HUDEP-2 (cell line): ENCODE data around the gene KCMF1.

Source experiments
- DNase-seq, 76 experiments: peaks; one replicate each; lab custom pipeline; 2025; ENCODE audit not compliant: unreplicated experiment in 76 of 76; lab: John Stamatoyannopoulos, UW

The KCMF1 gene

DNA sequence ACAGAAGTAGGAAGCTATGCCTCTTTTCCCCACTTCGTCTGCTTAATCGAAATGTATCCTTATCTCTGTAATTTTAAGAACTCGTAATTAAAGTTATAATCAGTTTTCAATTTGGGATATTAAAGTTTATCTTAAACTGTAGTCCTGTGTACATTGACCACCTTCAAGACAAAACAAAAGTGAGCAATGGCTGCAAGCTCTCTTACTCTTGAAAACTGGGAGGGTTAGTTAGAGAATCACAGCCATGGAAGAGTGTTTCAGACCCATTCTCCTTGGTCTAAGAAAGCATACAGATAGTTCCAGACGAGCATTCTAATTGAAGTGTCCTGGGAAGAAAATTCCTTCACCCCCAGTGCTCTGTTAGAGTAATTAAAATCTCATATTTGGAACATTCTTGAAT lies 2.0 kb downstream of the KCMF1 start:
- DNase-seq: no peak

DNA sequence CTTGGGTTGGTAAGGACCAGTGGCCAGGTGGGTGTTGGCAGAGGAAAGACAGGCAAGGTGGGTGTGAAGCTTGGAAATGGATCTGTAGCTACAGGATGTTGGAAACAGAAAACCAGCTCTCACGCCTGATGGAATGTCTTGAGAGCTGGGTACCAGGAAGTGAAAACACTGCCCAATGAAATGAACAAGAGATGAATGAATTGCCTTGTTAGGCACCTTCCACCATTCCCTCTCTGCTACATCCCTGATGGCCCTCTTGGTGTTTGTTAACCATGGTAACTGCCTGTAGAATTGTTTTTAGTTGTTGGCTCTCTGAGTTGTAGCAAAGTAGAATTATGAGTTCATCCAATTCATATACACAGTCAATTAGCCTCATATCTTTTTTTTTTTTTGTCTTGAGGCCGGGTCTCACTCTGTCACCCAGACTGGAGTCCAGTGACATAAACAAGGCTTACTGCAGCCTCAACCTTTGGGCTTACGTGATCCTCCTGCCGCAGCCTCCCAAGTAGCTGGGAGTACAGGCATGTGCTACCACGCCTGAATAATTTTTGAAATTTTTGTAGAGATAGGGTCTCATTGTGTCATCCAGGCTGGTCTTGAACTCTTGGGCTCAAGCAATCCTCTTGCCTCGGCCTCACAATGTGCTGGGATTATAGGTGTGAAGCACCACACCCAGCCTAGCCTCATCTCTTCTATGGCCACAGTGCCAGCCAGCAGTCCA lies 9.5 kb downstream of the KCMF1 start:
- no peak for DNase-seq

- DNase-seq: no peak
Measured at GRCh38 chr2:84986018-84986417, 15.1 kb downstream of the KCMF1 start.

- DNase-seq: no peak
Measured at GRCh38 chr2:84989422-84989821, 18.5 kb downstream of the KCMF1 start.

DNA sequence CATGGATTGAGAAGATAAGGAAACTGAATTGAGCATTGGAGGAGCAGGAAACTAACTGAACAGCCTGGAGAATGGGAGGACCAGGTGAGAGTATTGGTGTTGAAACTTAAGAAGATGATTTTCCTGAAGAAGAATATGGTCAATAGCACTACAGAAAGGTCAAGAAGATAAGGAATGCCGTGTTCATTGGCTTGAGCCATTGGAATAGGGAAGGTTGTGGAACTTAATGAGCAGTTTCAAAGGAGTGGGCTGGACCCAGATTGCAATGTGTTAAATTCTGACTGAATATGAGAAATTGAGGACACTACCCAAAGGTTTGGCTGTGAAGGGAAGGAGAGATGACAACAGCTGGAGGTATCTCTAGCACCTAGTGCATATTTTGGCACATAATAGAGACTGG lies 19.0 kb downstream of the KCMF1 start:
- no peak for DNase-seq

DNA sequence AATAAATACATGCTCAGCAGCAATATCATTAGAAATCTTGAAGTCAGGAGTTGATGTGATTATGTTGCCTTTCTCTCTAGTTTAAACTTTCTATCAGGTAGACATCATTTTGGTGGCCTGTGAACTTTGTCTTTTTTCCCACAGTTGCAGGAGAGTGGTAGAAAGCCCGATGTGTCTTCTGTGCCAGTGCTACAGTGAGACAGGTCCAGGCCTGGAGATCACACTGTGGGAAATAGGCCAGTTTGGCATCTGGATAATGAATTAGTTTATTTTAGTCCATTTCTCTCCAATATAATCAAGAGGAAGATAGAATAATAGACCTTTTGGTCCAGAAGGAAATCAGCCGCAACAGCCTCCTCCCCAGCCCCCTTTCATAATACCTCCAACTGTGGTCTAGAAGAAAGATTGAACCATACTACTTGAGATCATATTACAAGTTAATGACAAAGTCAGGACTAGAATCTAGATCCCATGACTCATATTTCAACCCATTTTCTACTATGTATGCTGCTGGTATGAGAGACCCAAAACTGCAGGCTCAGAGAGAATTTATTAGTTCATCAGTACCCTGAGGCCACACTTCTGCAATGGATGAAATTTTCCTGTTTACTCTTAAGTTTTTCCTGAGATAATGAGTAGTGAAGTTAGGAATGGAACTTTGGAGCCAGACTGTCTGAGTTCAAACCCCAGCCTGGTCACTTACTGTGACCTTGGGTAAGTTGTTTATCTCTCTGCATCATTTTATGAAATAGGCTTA lies 20.6 kb downstream of the KCMF1 start:
- DNase-seq: no peak

- DNase-seq: no peak
Measured at GRCh38 chr2:84995826-84996225, 24.9 kb downstream of the KCMF1 start.

DNA sequence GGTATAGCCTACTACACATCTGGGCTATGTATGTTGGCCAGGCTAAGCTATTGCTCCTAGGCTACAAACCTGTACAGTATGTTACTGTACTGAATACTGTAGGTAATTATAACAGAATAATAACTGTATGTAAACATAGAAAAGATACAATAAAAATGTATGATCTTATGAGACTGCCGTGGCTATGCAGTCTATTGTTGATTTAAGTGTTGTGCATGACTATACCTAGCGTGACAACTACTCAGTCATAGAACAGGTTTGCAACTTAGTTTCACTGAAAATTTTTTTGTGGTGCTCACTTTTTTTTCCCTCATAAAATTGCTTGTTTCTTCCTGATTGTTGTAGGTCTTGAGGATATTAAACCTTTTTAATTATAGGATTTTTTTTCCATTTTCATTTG lies 25.9 kb downstream of the KCMF1 start:
- no peak for DNase-seq

- no peak for DNase-seq
Measured at GRCh38 chr2:84999553-84999955, 28.6 kb downstream of the KCMF1 start.

- DNase-seq: no peak
Measured at GRCh38 chr2:85001595-85001994, 30.6 kb downstream of the KCMF1 start.

- no peak for DNase-seq
Measured at GRCh38 chr2:85002534-85002933, 31.6 kb downstream of the KCMF1 start.

GRCh38 chr2:85008252-85008651 lies 37.3 kb downstream of the KCMF1 start:
- no peak for DNase-seq

GRCh38 chr2:85009019-85009618 lies 38.2 kb downstream of the KCMF1 start:
- DNase-seq: peak in 2 of 76 experiments; percentile 5 to 25

DNA sequence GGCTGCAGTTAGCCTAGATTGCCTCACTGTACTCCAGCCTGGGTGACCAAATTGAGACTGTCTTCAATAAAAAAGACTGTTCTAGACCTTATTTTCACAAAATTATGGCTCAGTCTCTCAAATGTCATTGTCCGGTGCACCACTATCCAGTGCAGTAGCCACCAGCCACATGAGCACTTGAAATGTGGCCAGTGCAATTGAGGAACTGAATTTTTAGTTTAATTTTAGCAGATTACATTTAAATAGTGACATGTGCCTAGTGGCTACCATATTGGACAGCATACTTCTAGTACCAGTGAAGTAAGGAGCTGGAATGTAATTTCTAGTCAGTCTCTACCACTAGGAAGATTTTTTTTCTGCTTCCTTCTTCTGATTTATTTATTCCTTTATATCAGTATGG lies 39.4 kb downstream of the KCMF1 start:
- no peak for DNase-seq

DNA sequence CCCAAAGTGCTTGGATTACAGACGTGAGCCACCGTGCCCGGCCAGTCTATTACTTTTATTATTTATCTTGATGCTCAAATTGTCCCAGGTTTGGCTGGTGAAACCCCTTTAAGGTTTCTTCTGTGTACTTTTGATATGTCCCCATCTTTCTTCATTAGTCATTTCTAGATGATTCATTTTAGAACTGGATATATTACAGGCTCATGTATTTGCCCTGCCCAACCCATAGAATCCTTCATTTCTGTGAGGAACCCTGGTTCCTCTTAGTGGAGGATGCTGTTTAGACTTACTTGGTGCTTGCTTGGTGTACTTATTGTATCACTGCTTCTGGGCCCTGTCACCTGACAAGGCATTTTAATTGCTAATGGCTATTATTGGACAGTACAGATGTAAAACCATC lies 40.1 kb downstream of the KCMF1 start:
- no peak for DNase-seq

GRCh38 chr2:85011747-85012146 lies 40.8 kb downstream of the KCMF1 start:
- DNase-seq: no peak

DNA sequence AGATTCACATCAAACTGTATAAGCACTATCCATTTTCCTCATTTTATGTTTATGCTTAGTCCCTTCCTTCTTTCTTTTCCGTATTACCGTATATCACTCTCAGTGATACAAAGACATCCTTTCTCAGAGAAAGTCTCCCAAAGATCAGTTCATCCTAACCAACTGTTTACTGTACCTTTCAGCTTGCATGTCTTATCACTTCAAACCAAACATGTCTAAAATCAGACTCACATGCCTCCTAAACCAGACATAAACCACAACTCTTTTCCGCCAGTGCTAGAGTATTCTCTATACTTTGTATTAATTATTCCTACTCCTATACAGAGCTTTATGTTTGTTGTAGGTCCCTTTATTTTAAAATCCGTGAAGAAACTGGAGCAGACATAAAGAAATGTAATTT lies 41.5 kb downstream of the KCMF1 start:
- peak in 3 of 76 experiments; percentile 7 to 20 (median 12) for DNase-seq

- DNase-seq: no peak
Measured at GRCh38 chr2:85012855-85013254, 41.9 kb downstream of the KCMF1 start.

GRCh38 chr2:85015653-85016360 lies 44.8 kb downstream of the KCMF1 start:
- DNase-seq: no peak

DNA sequence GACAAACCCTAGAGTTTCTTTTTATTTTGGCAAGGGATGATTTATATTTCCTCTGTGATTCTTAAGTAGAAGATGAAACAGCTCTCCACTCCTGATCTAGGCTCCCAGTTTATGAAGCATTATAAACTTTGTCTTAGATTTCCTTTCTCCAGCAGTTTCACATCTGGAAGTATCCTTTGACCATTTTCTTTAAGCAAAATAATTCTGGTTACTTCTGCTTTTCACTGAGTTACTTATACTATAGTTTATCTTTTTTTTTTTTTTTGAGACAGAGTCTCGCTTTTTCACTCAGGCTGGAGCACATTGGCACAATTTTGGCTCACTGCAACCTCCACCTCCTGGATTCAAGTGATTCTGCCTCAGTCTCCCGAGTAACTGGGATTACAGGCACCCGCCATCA lies 45.5 kb downstream of the KCMF1 start:
- no peak for DNase-seq

- DNase-seq: peak in 4 of 76 experiments; percentile 3 to 20 (median 6)
Measured at GRCh38 chr2:85017411-85018048, 46.6 kb downstream of the KCMF1 start.
